HG02870 (cell line): ENCODE data around the gene CRADD.
A peak's percentile ranks its signal among the peaks of the same experiment; 100 is the strongest.

Source experiments
- ATAC-seq: cut with Tn5 transposase; IDR thresholded peaks from one replicate; pipeline ENCODE4 v1.9.1; 2021; ENCODE audit warnings: mild to moderate bottlenecking, moderate library complexity; ENCODE audit not compliant: unreplicated experiment

CRADD gene

DNA sequence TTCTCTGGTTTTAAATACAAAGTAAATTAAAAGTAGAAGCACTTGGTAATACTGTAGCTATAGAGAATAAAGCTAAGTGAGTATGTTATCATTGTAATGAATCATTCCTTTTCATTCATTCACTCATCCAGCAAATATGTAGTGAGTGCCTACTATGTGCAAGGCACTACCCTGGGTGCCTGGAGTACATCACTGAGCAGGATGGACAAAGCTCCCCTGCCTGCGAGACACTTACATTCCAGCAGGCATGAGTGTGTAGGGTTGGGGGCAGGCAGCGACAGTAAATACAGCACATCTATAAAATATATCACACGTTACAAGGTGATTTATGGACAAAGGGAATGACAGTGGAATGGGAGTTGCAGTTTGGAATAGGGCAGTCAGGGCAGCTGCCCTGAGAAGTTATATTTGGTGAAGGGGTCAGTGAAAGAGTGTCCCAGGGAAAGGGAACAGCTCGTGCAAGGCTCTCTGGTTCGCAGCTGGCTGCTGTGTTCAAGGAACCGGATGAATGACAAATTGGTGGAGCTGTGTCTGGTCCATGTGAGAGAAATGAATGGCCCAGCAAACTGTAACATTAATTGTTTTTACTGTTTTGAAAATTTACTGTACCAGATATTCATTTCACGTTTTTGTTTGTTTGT lies 159.6 kb downstream of the CRADD start:
- no peak for ATAC-seq

DNA sequence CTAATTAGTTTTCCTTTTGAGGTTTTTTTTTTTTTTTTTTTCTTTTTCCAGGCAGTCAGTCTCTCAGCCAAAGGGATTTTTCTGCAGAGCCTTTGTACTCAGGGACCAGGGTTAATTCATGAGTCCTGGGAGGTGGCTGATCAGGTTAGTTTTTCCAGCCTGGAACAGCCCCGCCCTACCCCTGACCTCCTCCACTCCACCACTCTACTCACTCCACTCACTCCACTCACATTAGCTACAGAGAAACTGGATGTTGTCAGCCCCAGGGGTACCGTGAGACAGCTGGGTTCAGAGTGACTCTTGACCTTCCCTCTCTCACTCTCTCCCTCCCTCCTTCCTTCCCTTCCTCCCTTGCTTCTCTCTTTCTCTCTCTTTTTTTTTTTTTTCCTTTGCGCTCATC lies 161.0 kb downstream of the CRADD start:
- ATAC-seq, result no peak

DNA sequence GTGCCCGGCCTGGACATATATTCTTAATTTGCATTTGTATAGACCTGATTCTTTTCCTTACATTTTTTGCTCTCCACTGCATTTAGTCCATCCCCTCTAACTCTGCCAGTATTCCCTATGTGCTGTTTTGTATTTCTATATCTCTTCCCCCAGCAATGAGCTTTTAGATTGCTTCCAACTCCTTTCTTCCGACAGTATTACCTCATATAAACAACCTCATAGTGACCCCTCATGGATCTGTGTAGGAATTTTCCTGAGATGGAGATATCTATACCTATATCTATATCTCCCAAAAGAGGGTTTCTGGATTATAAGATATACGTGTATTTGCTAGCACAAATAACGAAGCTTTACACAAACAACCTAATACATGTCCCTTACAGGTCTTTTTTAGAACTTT lies 161.9 kb downstream of the CRADD start:
- no peak for ATAC-seq

DNA sequence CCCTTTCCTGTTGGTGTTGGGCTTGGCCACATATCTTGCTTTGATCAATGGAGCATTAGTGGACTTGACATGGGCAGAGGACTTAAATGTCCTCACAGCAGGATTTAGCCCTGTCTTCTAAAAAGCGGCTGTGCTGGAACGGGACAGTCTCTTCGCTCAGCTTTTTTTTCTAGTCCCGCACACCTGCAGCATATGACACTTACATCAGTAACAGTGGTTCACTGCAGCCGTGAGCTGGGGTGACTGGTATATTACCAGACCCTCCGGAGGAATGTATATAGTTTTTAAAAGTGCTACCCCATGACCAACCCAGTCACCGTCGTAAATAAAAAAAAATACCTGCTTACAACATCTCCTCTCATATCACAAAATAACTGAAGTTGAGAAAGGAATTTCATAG lies 164.5 kb downstream of the CRADD start:
- no peak for ATAC-seq

DNA sequence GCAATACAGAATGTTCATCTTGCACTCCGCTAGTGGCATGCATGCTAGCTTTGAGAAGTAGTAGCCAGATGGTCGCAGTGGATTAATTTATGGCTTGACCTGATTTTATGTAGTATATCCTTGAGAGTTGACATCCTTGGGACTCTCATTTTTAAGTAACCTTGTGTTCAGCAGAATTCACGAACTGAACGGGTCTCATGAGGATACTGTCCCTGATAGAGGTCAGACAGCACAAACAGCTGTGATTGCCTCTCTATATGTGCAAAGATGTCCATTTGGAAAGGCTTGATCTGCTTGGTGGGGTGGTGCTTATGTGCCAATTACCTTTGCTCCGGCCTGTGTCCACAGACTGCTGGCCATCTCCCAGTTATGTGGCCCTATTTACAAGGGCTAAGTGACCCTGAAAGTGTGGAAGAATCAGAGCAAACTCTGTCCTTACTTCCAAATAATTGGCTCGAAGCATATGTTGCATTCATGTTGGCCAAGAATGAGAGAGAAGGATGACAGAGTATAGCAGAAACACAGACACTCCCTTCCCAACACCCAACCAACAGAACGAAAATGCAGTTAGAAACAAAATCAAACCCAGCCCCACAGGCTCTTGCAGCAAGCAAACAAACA lies 167.1 kb downstream of the CRADD start:
- no peak for ATAC-seq

DNA sequence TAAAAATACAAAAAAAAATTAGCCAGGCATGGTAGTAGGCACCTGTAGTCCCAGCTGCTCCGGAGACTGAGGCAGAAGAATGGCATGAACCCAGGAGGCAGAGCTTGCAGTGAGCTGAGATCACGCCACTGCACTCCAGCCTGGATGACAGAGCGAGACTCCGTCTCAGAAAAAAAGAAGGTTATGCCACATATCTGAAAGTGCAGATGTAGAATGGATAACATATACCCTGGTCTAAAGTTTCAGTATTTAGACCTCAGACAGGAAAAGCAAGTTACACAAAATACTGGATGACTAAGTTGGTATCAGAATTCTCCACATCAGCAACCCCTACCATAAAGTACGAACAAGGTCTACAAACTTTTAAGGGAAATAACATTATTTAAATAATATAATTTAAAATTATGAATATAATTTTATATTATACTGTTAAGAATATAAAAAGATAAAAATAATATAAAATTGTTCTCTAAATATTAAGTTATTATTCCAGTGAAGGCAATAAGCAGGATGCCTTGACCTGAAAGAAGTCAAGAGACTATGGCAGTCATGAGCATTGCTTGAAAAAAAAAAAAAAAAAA lies 169.9 kb downstream of the CRADD start:
- no peak for ATAC-seq

DNA sequence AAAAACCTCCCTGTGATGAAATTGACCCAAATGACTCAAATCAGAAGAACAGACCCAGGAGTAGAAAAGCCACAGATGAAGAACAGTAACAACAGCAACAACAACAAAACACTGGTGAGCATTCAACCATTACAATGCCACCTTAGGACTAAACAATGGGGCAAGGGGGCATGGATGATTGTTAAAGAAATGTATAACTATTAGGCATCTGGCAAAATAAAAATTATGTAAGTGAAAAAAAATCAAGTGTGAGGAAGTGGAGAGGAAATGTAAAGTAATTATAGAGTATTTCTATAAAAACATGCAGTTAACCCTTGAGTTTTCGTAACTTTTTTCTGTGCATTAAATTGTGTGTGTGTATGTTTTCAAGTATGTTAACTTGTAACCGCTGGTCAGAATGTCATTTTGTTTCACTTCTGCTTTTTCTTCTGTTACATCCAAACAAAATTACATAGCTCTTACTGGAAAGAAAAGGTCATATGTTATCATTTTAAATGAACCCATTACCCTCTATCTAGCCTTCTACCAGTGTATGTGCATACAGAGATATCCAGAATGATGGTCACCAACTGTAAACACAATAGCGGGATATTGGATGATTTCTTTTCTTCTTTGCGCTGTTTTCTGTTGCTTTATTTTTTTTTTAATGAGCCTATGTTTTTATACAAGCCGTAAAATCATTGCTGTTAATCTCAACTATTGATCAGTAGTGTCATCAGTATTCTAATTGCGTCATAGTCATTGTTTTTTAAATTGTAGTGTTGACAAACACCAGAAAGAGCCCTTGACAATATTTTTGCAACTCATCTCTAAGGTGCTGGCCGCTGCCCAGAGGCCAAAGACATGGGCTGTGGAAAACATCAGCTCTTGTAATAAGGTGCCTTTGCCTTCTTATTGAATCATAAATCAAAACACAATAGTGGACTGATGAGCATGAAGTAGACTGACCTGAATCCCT lies 170.6 kb downstream of the CRADD start:
- peak; percentile 83 for ATAC-seq

DNA sequence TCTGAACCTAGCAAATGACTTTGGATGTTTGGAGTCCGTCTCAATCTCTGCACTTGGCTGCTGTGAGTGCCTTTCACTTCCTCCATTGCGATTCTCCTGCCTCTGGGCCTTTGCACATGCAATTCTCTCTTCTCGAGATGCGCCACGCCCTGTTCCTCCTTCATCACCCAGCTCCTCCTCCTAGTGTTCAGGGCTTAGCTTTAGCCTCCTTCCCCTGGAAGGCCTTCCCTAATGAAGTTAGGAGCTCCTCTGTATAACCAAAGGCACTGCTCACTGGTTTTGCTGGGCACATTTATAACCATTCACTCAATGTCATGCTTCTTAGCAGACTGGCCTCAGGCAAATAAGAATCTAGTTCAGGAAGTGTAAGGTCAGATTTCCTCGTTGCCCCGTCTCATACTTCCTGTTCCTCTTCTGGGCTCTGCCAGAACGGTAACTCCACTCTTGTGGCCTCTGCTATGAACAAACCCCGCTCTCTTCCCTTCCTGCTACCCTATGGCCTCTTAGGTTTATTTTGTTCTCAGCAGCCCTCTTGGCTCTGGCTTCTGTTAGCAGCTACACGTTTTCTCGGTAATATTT lies 171.4 kb downstream of the CRADD start:
- ATAC-seq, result no peak

DNA sequence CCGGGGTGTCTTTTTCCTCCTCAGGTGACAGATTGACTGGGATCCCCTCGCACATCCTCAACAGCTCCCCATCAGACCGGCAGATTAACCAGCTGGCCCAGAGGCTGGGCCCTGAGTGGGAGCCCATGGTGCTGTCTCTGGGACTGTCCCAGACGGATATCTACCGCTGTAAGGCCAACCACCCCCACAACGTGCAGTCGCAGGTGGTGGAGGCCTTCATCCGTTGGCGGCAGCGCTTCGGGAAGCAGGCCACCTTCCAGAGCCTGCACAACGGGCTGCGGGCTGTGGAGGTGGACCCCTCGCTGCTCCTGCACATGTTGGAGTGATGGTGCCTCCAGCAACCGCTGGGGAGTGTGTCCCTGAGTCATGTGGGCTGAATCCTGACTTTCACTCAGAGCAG lies 172.8 kb downstream of the CRADD start:
- ATAC-seq, result no peak

DNA sequence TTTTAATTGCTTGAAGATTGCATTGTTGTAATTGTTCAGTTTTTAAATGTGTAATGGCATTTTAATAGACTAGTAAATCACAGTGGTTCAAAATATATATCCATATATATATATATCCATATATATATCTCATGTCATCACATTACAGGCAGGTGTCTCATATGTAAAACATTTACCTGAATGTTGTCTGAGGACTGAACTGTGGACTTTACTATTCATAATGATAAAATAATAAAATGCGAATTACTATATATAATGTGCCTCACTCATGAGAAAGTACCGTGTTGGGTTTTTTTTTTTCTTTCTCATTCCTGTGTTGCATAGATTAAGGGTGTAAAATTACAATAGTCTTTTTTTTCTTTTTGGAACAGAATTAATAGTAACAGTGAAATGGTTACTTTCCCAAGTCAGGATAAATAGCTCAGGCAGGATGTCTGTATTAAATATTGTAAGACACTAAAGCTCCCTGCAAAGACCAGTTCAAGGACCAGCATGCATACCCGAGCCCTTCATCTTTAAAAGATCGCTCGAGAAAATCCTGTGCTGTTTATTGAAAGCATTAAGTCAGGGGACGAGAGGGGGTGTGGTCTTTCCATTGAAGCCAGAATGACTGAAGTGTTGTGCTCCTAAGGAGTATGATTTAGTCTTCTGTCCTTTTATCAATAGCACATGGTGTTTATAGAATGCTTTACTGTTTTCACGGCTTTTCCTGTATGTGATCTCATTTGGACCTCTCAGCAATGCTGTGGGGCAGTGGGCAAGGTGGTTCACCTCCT lies 173.5 kb downstream of the CRADD start:
- no peak for ATAC-seq

DNA sequence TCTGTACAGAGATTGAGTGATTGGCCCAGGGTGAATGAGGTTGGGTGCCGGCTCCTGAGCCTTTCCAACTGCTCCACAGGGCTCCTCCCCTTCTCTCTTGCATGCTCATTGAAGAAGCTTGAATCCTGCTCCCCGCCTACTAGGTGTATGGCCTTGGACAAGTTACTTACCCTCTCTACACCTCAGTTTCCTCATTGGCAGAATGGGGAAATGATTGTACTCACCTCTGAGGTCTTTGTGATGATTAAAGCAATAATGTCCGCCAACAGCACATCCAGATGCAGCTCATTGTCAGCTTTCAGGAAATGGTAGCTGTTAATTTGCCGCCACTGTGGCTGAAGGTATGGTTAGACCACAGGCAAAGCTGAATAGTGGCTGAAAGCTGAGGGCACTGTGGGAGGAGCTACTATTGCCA lies 174.1 kb downstream of the CRADD start:
- ATAC-seq, result no peak

DNA sequence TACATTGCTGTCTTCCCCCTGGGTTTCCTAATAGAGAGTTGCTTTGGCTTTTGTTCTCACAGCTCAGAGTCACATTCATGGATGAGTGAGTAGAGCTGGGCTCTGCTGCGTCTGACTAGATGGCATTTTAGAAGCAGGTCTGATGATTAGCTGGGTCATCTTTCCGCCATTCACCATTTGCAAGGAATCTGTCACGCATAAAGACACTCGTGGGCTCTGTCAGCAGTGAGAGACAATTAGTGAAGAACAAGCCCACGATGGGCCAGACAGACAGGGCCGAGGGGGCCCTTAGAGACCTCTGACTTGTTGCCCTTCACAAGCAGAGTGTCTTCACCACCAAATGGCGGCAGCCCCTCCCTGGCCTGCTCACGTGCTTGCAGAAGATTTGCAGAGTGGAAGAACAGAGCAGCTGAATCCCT lies 175.0 kb downstream of the CRADD start:
- ATAC-seq, result no peak

DNA sequence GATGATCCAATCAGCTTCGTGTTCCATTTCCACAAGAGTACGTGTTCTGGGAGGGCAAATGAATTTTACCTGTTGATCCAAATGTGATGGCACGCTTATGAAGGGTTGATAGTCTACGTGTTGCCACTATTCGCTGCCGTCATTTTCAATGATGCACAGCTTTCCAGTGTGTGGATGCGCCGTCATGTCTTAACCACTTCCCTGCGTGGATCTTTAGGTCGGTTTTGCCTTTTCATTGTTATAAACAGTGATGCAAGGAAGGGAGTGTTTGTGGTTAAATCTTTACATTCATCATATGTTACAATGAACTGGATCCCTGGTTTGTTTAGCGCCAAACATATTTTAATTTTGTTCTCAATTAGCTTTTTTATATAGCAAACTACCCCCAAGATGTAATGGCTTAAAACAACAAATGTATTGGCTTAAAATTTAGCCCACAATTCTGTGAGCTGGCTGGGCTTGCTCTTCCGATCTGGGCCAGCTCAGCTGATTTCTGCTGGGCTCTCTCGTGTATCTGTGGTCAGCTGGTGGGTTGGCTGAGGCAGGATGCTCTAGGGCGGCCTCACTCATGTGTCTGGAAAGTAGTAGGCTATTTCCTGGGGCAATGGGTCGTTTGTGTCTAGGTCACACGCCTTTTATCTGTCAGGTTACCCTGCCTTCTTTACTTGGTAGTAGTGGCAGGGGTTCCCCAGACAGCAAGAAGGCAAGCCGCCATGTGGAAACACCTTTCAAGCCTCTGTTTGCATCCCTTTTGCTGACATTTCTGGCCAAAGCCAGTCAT lies 176.7 kb downstream of the CRADD start:
- ATAC-seq, result no peak

DNA sequence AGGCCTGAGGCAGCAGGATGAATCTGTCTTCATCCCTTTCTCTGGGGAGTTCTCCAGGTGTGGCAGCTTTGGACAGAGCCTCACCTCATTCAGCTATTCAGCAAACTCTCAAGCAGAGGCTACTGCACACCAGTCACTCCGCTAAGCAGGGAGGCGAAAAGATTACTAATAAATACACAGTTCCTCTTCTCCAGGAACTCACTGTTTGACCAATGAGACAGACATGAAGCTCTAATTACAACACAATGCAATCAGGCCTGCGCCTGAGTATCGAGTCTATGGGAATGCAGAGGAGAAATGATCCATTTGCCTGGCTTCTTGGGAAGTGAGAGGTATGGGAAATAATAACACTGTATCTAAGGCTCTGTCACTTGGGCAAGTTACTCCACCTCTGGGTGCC lies 178.1 kb downstream of the CRADD start:
- ATAC-seq, result no peak

DNA sequence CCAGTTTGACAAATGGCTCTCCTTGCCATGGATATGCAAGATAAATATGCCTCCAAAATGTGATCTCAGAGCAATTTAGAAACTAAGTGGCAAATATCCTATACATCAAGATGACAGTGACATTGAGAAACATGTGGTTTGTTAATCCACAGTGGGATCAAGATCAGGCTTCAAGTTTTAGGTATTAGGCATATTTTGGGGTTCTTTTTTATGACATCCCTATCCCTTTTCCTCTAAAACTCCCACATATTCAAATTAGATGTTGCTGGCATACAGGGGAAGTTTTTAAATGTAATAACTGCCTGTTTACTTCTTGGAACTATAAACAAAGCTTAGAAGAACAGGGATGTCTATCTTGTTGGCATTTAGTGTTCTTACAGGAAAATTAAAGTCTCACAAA lies 179.4 kb downstream of the CRADD start:
- no peak for ATAC-seq

DNA sequence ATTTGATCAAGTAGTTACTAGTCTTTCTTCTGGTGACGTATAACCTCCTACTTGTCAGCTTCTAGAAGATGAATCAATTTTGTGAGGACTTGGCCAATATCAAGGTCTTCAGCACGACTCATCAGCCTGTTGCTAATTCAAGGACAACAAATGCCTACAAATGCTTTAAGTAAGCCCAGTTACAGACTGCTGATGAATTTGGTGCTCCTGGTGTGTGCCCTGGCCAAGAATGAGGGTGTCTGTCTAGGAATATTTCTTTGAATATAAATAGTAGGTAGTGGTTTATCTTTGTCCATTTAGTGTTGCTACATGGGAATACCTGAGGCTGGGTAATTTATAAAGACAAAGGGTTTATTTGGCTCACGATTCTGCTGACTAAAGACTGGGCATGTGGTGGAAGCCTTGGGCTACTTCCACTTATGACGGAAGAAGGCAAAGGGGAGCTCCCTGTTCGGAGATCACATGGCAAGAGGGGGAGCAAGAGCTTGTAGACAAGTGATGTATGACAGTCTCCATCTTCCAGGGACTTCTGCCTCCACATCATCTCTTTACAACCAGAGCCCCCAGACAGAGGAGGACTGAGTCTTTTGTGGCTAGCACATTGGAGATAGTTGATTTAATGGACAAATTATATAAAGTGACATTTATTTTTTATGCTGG lies 180.2 kb downstream of the CRADD start:
- ATAC-seq, result no peak

DNA sequence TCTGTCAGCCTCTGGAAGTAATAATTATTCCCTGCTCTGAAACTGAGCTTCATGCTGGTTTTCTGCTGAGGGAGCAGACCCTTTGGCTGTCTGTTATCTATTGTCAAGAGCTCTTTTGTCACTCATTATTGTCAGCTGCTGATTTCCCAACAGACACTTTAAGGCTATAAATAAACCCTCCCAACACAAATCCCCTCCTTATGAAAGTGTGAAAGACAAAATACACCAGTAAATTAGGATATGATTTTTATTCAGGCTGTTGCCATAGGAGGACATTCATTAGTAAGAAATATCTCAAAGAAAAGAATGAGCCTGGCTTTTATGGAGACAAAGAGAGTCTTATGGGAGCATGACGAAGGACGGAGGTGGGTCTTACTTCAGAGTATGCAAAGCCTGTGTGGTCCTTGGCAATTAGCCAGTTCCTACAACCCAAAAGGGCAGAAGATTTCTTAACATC lies 180.8 kb downstream of the CRADD start:
- ATAC-seq, result no peak

DNA sequence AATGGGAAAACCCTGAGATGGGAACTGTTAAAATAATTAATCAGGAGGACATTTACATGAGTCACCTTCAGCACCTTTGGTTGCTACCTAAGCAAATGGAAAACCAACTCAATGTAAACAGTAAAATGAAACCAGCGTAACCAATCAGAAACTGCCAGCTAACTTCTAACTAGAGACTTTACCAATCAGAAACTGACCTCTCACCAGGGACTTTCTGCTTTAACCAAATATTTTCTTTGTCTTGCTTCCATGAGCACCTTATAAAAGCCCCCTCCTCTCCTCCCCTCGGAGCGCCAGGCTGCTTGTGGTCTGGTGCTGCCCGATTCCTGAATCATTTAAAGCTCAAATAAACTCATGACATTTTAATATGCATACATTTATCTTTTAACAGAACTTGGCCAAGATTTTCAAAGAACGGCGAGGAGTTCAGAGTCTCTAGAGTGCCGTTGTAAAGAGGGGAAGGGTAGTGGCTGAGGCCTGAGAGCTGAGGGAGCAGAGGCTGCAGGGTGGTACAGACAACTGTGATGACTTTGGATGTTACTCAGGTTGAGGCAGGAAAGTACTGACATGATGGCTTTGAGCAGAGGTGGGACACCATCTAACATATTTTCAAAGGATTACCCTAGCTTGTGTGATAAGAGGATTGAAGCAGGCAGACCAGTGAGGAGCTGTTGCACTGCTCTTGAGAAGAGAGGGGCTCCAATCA lies 183.6 kb downstream of the CRADD start:
- no peak for ATAC-seq
